AG08396 (cell line): ENCODE measurements around the gene NCEH1.
"Not testable (repeated sequence)": the region's sequence is repeated elsewhere in the genome, so short reads cannot be mapped to it uniquely, and the experiment has no call there.

Experiments
- DNase-seq: peaks from one replicate; pipeline ENCODE4 v3.0.0; 2012; ENCODE audit warnings: low spot score, mixed read lengths

NCEH1 gene

GRCh38 chr3:172613845-172614244 lies 97.0 kb downstream of the NCEH1 start:
- DNase-seq = no peak

GRCh38 chr3:172612871-172613678 lies 97.8 kb downstream of the NCEH1 start:
- DNase-seq = no peak

GRCh38 chr3:172609750-172610149 lies 101.1 kb downstream of the NCEH1 start:
- no peak for DNase-seq

- no peak for DNase-seq
Observed at GRCh38 chr3:172608575-172608974, 102.3 kb downstream of the NCEH1 start.

- peak; percentile 31 for DNase-seq
Observed at GRCh38 chr3:172607305-172608121, 103.4 kb downstream of the NCEH1 start.

- peak; percentile 23 for DNase-seq
Observed at GRCh38 chr3:172606021-172606420, 104.8 kb downstream of the NCEH1 start.

GRCh38 chr3:172604895-172605646 lies 105.8 kb downstream of the NCEH1 start:
- no peak for DNase-seq

- no peak for DNase-seq
Observed at GRCh38 chr3:172601066-172601832, 109.6 kb downstream of the NCEH1 start.

- no peak for DNase-seq
Observed at GRCh38 chr3:172600644-172601065, 110.2 kb downstream of the NCEH1 start.

GRCh38 chr3:172598904-172599303 lies 112.0 kb downstream of the NCEH1 start:
- no peak for DNase-seq

- no peak for DNase-seq
Observed at GRCh38 chr3:172596394-172596706, 114.5 kb downstream of the NCEH1 start.

- no peak for DNase-seq
Observed at GRCh38 chr3:172595664-172596393, 115.0 kb downstream of the NCEH1 start.

- not testable (repeated sequence) for DNase-seq
Observed at GRCh38 chr3:172594900-172595663, 115.8 kb downstream of the NCEH1 start.

GRCh38 chr3:172592898-172593669 lies 117.8 kb downstream of the NCEH1 start:
- no peak for DNase-seq

- no peak for DNase-seq
Observed at GRCh38 chr3:172591876-172592771, 118.7 kb downstream of the NCEH1 start.

- DNase-seq = no peak
Observed at GRCh38 chr3:172591125-172591605, 119.7 kb downstream of the NCEH1 start.

GRCh38 chr3:172586436-172586835 lies 124.4 kb downstream of the NCEH1 start:
- DNase-seq = no peak

GRCh38 chr3:172585954-172586353 lies 124.9 kb downstream of the NCEH1 start:
- no peak for DNase-seq
